SK-N-SH (cell line): ENCODE measurements around the gene SDC3. TPM values are rescaled to one million over a fixed set of nuclear protein-coding genes. Genes with fewer than 3 reads are reported as not detected.

Source experiments
- CTCF ChIA-PET: fragments of 300-600, 350-600 bp; formaldehyde crosslinking; extraction: SDS; loops from one replicate; lab custom pipeline; 2021; lab: Yijun Ruan, JAX
- POLR2A ChIA-PET: fragments of 350-600 bp; sonication (Branson Sonifier 250); formaldehyde crosslinking; extraction: SDS; loops from one replicate; lab custom pipeline; 2020; ENCODE audit warnings: antibody characterized with exemption, inconsistent platforms; lab: Yijun Ruan, JAX
- DNase-seq: peaks from one replicate; pipeline ENCODE4 v3.0.0; 2012
- H2AFZ ChIP-seq: fragments of 200-600 bp; sonication (generic); 2 replicates; pipeline ENCODE4 v1.8.1; 2016; ENCODE audit warnings: antibody characterized with exemption, mild to moderate bottlenecking, low read depth
- H3F3A ChIP-seq: fragments of 200-600 bp; sonication (generic); replicated peaks from 2 replicates; pipeline ENCODE3; 2016; ENCODE audit warnings: antibody characterized with exemption, mild to moderate bottlenecking; ENCODE audit not compliant: insufficient read depth
- H3K27ac ChIP-seq, 2 experiments: fragments of 200-500 bp in 1 of 2; fragments of 200-600 bp in 1 of 2; sonication (Bioruptor generic) in 1 of 2; sonication (generic), shearing (Covaris generic) in 1 of 2; 2 replicates each; pipeline versions ENCODE4 v1.5.1 to v1.6.1; 2014 to 2016; ENCODE audit warnings: low read depth in 2 of 2, inconsistent platforms in 1 of 2, low read length in 1 of 2, mild to moderate bottlenecking in 1 of 2, mixed read lengths in 1 of 2
- H3K27me3 ChIP-seq: fragments of 200-600 bp; sonication (generic), shearing (Covaris generic); 2 replicates; pipeline ENCODE4 v1.6.1; 2016; ENCODE audit warnings: mixed run types; ENCODE audit not compliant: insufficient read depth
- H3K36me3 ChIP-seq, 2 experiments: fragments of 200-500 bp in 1 of 2; fragments of 200-600 bp in 1 of 2; sonication (Bioruptor generic) in 1 of 2; sonication (generic) in 1 of 2; replicated peaks in 1 of 2; 2 replicates each; pipeline versions ENCODE3 to v1.5.1; 2014 to 2016; ENCODE audit warnings: low read length in 1 of 2, mild to moderate bottlenecking in 1 of 2; ENCODE audit not compliant: insufficient read depth in 2 of 2, control insufficient read depth in 1 of 2
- H3K4me1 ChIP-seq, 2 experiments: fragments of 200-500 bp in 1 of 2; fragments of 200-600 bp in 1 of 2; sonication (Bioruptor generic) in 1 of 2; sonication (generic), shearing (Covaris generic) in 1 of 2; 2 replicates each; pipeline versions ENCODE4 v1.5.1 to v1.6.1; 2014 to 2016; ENCODE audit warnings: low read depth in 1 of 2, low read length in 1 of 2, mixed run types in 1 of 2; ENCODE audit not compliant: insufficient read depth in 2 of 2, control insufficient read depth in 1 of 2
- H3K4me2 ChIP-seq: fragments of 200-600 bp; sonication (generic), shearing (Covaris generic); 2 replicates; pipeline ENCODE4 v1.6.1; 2017; ENCODE audit warnings: mixed run types
- H3K4me3 ChIP-seq, 2 experiments: fragments of 200-500 bp in 1 of 2; fragments of 200-600 bp in 1 of 2; sonication (Bioruptor generic) in 1 of 2; sonication (generic), shearing (Covaris generic) in 1 of 2; 2 replicates each; pipeline versions ENCODE4 v1.5.1 to v1.8.1; 2014 to 2016; ENCODE audit warnings: low read depth in 2 of 2, inconsistent platforms in 1 of 2, low read length in 1 of 2, mild to moderate bottlenecking in 1 of 2, mixed read lengths in 1 of 2, moderate library complexity in 1 of 2
- H3K79me2 ChIP-seq: fragments of 200-600 bp; sonication (generic); 2 replicates; pipeline ENCODE4 v1.8.1; 2017; ENCODE audit warnings: mild to moderate bottlenecking; ENCODE audit not compliant: insufficient read depth
- H3K9ac ChIP-seq: fragments of 200-600 bp; sonication (generic); 2 replicates; pipeline ENCODE4 v1.6.1; 2017; ENCODE audit warnings: mixed run types
- H3K9me2 ChIP-seq: fragments of 200-600 bp; sonication (generic); 2 replicates; pipeline ENCODE4 v1.6.1; 2017; ENCODE audit warnings: mixed run types
- H3K9me3 ChIP-seq: fragments of 200-600 bp; sonication (generic); 2 replicates; pipeline ENCODE4 v1.6.1; 2017; ENCODE audit warnings: mixed run types, mild to moderate bottlenecking, moderate library complexity
- H4K20me1 ChIP-seq: fragments of 200-600 bp; sonication (generic); 2 replicates; pipeline ENCODE4 v1.6.1; 2017; ENCODE audit warnings: mild to moderate bottlenecking, mixed run types; ENCODE audit not compliant: insufficient read depth
- FOXJ3 ChIP-seq: sonication (generic); formaldehyde crosslinking; IDR thresholded peaks from 2 replicates; pipeline ENCODE4 v1.5.1; 2020; ENCODE audit warnings: mild to moderate bottlenecking, missing genetic modification reagents
- FOXM1 ChIP-seq: IDR thresholded peaks from 2 replicates; pipeline ENCODE4 v1.4.0; 2012; ENCODE audit warnings: low read depth, mild to moderate bottlenecking
- GATA2 ChIP-seq: sonication (generic); formaldehyde crosslinking; IDR thresholded peaks from 2 replicates; pipeline ENCODE4 v1.5.0; 2020; ENCODE audit warnings: mild to moderate bottlenecking, missing genetic modification reagents
- MAX ChIP-seq: IDR thresholded peaks from 2 replicates; pipeline ENCODE4 v1.4.0; 2012; ENCODE audit warnings: low read depth
- MEF2A ChIP-seq: IDR thresholded peaks from 2 replicates; pipeline ENCODE4 v1.4.0; 2012; ENCODE audit warnings: low read depth, borderline replicate concordance
- NRF1 ChIP-seq: IDR thresholded peaks from 2 replicates; pipeline ENCODE4 v1.6.1; 2012; ENCODE audit warnings: low read depth, mild to moderate bottlenecking, low read length
- PBX3 ChIP-seq: IDR thresholded peaks from 2 replicates; pipeline ENCODE4; 2012
- POLR2AphosphoS5 ChIP-seq: IDR thresholded peaks from 2 replicates; pipeline ENCODE4 v1.6.1; 2012; ENCODE audit warnings: low read depth, low read length
- RAD21 ChIP-seq: IDR thresholded peaks from 2 replicates; pipeline ENCODE4 v1.6.1; 2012; ENCODE audit warnings: mild to moderate bottlenecking, low read length
- TAF1 ChIP-seq: IDR thresholded peaks from 2 replicates; pipeline ENCODE4 v1.6.1; 2012; ENCODE audit warnings: low read depth, mild to moderate bottlenecking, low read length, moderate library complexity, borderline replicate concordance
- TCF12 ChIP-seq: IDR thresholded peaks from 2 replicates; pipeline ENCODE4 v1.4.0; 2012
- YY1 ChIP-seq: IDR thresholded peaks from 2 replicates; pipeline ENCODE4 v1.4.0; 2012; ENCODE audit warnings: low read depth, mild to moderate bottlenecking
- ZBTB33 ChIP-seq: IDR thresholded peaks from 2 replicates; pipeline ENCODE4 v1.4.0; 2012; ENCODE audit warnings: low read depth, borderline replicate concordance
- WGBS: methylation state at CpG from one replicate; pipeline ENCODE4 v1.1.6; 2017; ENCODE audit warnings: low lambda C conversion rate; 5-methylcytosine and 5-hydroxymethylcytosine counted together
- polyA plus RNA-seq, 3 experiments: library from polyadenylated mRNA; depleted of rRNA; stranded (reverse); fragments of >200 nt; gene quantifications; 2 replicates each; pipeline ENCODE4 v1.2.3, GENCODE V29; 2012

The SDC3 gene
- polyA plus RNA-seq, 1 of the 3 experiments (the other 2 are of a cell fraction) = 18.8 TPM

GRCh38 chr1:30888391-30888790, 20.2 kb downstream of the SDC3 start:
- no peak for DNase-seq
- CTCF ChIA-PET = interaction anchor here (1.2 to 1.9 kb wide), 4 partner anchors 11 to 169 kb away, joined by 3 to 6 read pairs (median 4); no protein-coding TSS in a partner anchor
- H3K9me3 ChIP-seq = no peaks in the 10 kb centered on the region
- H3K79me2 ChIP-seq = peaks cover 21% of the 10 kb centered on the region; the same call in 1 of the 2 replicates
- H3K27ac ChIP-seq = peak overlapping the region; percentile 47 to 71; a peak in 3 of 4 replicates
- H3K4me3 ChIP-seq = no peak overlapping the region
- peaks cover 16 to 23% of the 10 kb centered on the region in 2 experiments; a peak in 3 of 4 replicates for H3K4me1 ChIP-seq
- TF ChIP-seq MAX (0 out of 2 replicates have a peak, but pooled peaks have one; percentile 17), RAD21 (no peak), NRF1 (no peak), MEF2A (no peak; the same call in 1 of the 2 replicates), FOXJ3 (CRISPR knock-in tag) (no peak), FOXM1 (no peak), TCF12 (peak; percentile 46; the same call in 1 of the 2 replicates), TAF1 (0 out of 2 replicates have a peak, but pooled peaks have one; percentile 25), GATA2 (CRISPR knock-in tag) (no peak), ZBTB33 (no peak), YY1 (no peak), PBX3 (0 out of 2 replicates have a peak, but pooled peaks have one; percentile 23), POLR2AphosphoS5 (peak; percentile 19; the same call in 1 of the 2 replicates)
- peaks cover 62% of the 10 kb centered on the region for H4K20me1 ChIP-seq
- no peaks in the 10 kb centered on the region for H3K9me2 ChIP-seq
- no peaks in the 10 kb centered on the region for H3K36me3 ChIP-seq
- POLR2A ChIA-PET = interaction anchor here (1.3 kb wide), 1 partner anchor 14 kb away, joined by 3 read pairs; no protein-coding TSS in a partner anchor
- no peak overlapping the region for H3K9ac ChIP-seq
- 32% methylated on average over 6 of the region's 8 CpGs for WGBS
- no peak overlapping the region for H2AFZ ChIP-seq
- peak overlapping the region; percentile 63; the same call in 1 of the 2 replicates for H3K4me2 ChIP-seq
- no peaks in the 10 kb centered on the region for H3K27me3 ChIP-seq
- peaks cover 14% of the 10 kb centered on the region for H3F3A ChIP-seq
